ENCODE results near the gene OCA2. TPM values are rescaled to one million over a fixed set of nuclear protein-coding genes. Genes with fewer than 3 reads are reported as not detected.

The OCA2 gene
- total and polyA plus RNA-seq, 2 of the 13 experiments (the other 11 are each of a cell fraction or from before 2014, with no cell fraction given), result 0.02 to 0.05 TPM

DNA sequence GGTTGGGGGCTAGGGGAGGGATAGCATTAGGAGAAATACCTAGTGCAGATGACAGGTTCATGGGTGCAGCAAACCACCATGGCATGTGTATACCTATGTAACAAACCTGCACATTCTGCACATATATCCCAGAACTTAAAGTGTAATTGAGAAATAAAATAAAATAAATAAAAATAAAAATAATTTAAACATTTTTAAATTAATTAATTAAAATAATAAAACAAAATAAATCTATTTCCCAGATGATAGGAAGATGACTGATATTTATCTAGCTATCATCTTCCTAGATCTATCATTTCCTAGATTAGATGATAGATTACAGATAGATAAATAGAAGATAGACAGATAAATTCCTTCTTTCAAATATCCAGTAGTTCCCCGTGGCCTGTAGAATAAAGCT is 137.3 kb downstream of the OCA2 start (continued):
- TF ChIP-seq, protein P1, sequence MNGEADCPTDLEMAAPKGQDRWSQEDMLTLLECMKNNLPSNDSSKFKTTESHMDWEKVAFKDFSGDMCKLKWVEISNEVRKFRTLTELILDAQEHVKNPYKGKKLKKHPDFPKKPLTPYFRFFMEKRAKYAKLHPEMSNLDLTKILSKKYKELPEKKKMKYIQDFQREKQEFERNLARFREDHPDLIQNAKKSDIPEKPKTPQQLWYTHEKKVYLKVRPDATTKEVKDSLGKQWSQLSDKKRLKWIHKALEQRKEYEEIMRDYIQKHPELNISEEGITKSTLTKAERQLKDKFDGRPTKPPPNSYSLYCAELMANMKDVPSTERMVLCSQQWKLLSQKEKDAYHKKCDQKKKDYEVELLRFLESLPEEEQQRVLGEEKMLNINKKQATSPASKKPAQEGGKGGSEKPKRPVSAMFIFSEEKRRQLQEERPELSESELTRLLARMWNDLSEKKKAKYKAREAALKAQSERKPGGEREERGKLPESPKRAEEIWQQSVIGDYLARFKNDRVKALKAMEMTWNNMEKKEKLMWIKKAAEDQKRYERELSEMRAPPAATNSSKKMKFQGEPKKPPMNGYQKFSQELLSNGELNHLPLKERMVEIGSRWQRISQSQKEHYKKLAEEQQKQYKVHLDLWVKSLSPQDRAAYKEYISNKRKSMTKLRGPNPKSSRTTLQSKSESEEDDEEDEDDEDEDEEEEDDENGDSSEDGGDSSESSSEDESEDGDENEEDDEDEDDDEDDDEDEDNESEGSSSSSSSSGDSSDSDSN (CRISPR knock-in tag; IDR thresholded peaks at IDR 0.05), result no peak
- no peak for TF ChIP-seq NFYC (CRISPR knock-in tag; IDR thresholded peaks at IDR 0.05)
- TF ChIP-seq ZNF547 (CRISPR knock-in tag; IDR thresholded peaks at IDR 0.05), result no peak
- TF ChIP-seq BCL3 (CRISPR knock-in tag; IDR thresholded peaks at IDR 0.05), result no peak
- no peak for TF ChIP-seq YY1 (IDR thresholded peaks at IDR 0.05; ENCODE audit: insufficient read depth, insufficient replicate concordance, low read depth, low read length)
- no peak for TF ChIP-seq ARNT (IDR thresholded peaks at IDR 0.05)
- TF ChIP-seq ZBTB21 (CRISPR knock-in tag; IDR thresholded peaks at IDR 0.05), result no peak
- no peak for TF ChIP-seq ZNF687 (CRISPR knock-in tag; IDR thresholded peaks at IDR 0.05)
- no peak for TF ChIP-seq ZNF33A (CRISPR knock-in tag; IDR thresholded peaks at IDR 0.05; ENCODE audit: borderline replicate concordance)
- no peak for TF ChIP-seq RARA (CRISPR knock-in tag; IDR thresholded peaks at IDR 0.05)

Data from HepG2 (cell line).